Calu3 (cell line): ENCODE results near the gene ITGB1BP2. TPM values are rescaled to one million over a fixed set of nuclear protein-coding genes. Genes with fewer than 3 reads are reported as not detected.
"Not testable (repeated sequence)": the region's sequence is repeated elsewhere in the genome, so short reads cannot be mapped to it uniquely, and the experiment has no call there.

Experiments
- BruUV-seq: library from RNA; stranded (reverse); fragments of 400-500 nt; replicated peaks from 2 replicates; lab custom pipeline; 2021; lab: Mats Ljungman, UMichigan
- CTCF ChIA-PET: fragments of 300-600 bp; sonication (Branson Sonifier 250); formaldehyde crosslinking; loops from one replicate; lab custom pipeline; 2022; ENCODE audit warnings: antibody characterized with exemption; lab: Charles Lee
- DNase-seq: peaks from one replicate; pipeline ENCODE4 v3.0.0; 2022
- H3K27ac Mint-ChIP-seq: one replicate; pipeline ENCODE4 v1.8.0; 2022; ENCODE audit warnings: mixed read lengths; ENCODE audit not compliant: unreplicated experiment
- H3K27me3 Mint-ChIP-seq: one replicate; pipeline ENCODE4 v1.8.0; 2022; ENCODE audit warnings: mixed read lengths; ENCODE audit not compliant: unreplicated experiment
- H3K36me3 Mint-ChIP-seq: one replicate; pipeline ENCODE4 v1.8.0; 2022; ENCODE audit warnings: mild to moderate bottlenecking, moderate library complexity, mixed read lengths; ENCODE audit not compliant: insufficient read depth, unreplicated experiment
- H3K4me1 Mint-ChIP-seq: one replicate; pipeline ENCODE4 v1.8.0; 2022; ENCODE audit warnings: mild to moderate bottlenecking, low read depth, mixed read lengths; ENCODE audit not compliant: unreplicated experiment
- H3K4me3 Mint-ChIP-seq: one replicate; pipeline ENCODE4 v1.8.0; 2022; ENCODE audit warnings: mild to moderate bottlenecking, low read depth, moderate library complexity, mixed read lengths; ENCODE audit not compliant: unreplicated experiment
- H3K9me3 Mint-ChIP-seq: one replicate; pipeline ENCODE4 v1.8.0; 2022; ENCODE audit warnings: low read depth, mixed read lengths; ENCODE audit not compliant: unreplicated experiment
- intact Hi-C: fragments of 100-400 bp; cut with micrococcal nuclease; formaldehyde crosslinking; loops from one replicate; pipeline ENCODE4 v1.10.0; 2022; ENCODE audit not compliant: unreplicated experiment
- total RNA-seq: library from RNA; stranded (reverse); gene quantifications from 2 replicates; pipeline ENCODE4 v1.2.3, GENCODE V29; 2022
- TF ChIP-seq, protein P1 (sequence below): fragments of 200-600 bp; IDR thresholded peaks from one replicate; pipeline ENCODE4 v1.8.0; 2022; ENCODE audit warnings: antibody characterized with exemption; ENCODE audit not compliant: unreplicated experiment

The ITGB1BP2 gene
- total RNA-seq, 1 experiment from 2014 or later: 7.1 TPM

DNA sequence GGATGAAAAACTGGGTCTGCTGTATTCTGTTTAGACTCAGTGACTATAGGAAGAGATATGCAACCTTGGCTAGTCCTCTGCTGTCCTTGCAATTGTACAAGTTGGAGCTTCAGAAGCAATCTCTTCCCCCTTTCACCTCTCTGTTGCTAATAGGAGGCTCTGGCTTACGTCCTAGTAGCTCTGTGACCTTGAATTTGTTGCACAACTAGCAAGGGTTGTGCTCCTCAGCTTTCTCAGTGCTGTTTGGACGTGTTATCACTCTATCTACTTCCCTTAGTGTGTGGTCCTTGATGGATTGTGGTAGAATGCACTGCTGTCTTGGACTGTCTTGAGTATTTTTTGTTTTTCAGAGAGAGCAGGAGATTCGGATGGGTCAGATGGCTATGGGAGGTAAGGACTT is 3.4 kb upstream of the ITGB1BP2 start:
- no peak for DNase-seq
- Mint-ChIP-seq H3K9me3 (no peaks in the 10 kb centered on the region), H3K27ac (no peak overlapping the region), H3K4me1 (no peaks in the 10 kb centered on the region), H3K4me3 (no peak overlapping the region), H3K36me3 (peaks cover 89% of the 10 kb centered on the region), H3K27me3 (no peaks in the 10 kb centered on the region)
- intact Hi-C loops: no loop called here
- TF ChIP-seq, protein P1, sequence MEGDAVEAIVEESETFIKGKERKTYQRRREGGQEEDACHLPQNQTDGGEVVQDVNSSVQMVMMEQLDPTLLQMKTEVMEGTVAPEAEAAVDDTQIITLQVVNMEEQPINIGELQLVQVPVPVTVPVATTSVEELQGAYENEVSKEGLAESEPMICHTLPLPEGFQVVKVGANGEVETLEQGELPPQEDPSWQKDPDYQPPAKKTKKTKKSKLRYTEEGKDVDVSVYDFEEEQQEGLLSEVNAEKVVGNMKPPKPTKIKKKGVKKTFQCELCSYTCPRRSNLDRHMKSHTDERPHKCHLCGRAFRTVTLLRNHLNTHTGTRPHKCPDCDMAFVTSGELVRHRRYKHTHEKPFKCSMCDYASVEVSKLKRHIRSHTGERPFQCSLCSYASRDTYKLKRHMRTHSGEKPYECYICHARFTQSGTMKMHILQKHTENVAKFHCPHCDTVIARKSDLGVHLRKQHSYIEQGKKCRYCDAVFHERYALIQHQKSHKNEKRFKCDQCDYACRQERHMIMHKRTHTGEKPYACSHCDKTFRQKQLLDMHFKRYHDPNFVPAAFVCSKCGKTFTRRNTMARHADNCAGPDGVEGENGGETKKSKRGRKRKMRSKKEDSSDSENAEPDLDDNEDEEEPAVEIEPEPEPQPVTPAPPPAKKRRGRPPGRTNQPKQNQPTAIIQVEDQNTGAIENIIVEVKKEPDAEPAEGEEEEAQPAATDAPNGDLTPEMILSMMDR: no peak
- CTCF ChIA-PET: interaction anchor here (0.6 kb wide), 1 partner anchor 9 kb away, joined by 3 read pairs; no protein-coding TSS in a partner anchor
- no TSS peak for BruUV-seq

DNA sequence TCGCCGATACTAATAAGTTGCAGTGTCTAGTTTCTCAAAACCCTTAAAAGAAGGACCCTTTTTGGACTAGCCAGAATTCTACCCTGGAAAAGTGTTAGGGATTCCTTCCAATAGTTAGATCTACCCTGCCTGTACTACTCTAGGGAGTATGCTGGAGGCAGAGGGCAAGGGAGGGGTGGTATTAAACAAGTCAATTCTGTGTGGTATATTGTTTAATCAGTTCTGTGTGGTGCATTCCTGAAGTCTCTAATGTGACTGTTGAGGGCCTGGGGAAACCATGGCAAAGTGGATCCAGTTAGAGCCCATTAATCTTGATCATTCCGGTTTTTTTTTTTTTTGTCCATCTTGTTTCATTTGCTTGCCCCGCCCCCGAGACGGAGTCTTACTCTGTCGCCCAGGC is 1.5 kb upstream of the ITGB1BP2 start:
- H3K27me3 Mint-ChIP-seq, H3K9me3 Mint-ChIP-seq, intact Hi-C loops, H3K27ac Mint-ChIP-seq, DNase-seq, H3K4me1 Mint-ChIP-seq, H3K4me3 Mint-ChIP-seq, BruUV-seq, CTCF ChIA-PET: not testable (repeated sequence)
- H3K36me3 Mint-ChIP-seq: peaks cover 74% of the 10 kb centered on the region

DNA sequence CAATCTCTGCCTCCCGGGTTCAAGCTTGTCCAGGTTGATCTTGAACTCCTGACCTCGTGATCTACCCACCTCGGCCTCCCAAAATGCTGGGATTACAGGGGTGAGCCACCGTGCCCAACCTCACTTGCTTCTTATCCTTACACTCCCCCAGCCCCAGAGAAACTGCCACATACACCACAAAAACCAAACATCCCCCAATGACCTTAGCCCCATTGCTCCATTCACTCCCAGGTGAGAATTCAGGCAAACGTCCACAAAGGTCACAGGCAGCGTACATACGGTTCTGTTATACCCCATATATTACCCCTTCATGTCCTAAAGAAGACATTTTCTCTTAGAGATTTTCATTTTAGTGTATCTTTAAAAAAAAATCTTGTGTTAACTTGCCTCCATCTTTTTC is 1.1 kb upstream of the ITGB1BP2 start:
- H3K4me1 Mint-ChIP-seq, H3K27ac Mint-ChIP-seq, DNase-seq, H3K4me3 Mint-ChIP-seq, intact Hi-C loops, CTCF ChIA-PET, H3K27me3 Mint-ChIP-seq, H3K9me3 Mint-ChIP-seq: not testable (repeated sequence)
- BruUV-seq: TSS peak; percentile 90
- peaks cover 70% of the 10 kb centered on the region for H3K36me3 Mint-ChIP-seq

DNA sequence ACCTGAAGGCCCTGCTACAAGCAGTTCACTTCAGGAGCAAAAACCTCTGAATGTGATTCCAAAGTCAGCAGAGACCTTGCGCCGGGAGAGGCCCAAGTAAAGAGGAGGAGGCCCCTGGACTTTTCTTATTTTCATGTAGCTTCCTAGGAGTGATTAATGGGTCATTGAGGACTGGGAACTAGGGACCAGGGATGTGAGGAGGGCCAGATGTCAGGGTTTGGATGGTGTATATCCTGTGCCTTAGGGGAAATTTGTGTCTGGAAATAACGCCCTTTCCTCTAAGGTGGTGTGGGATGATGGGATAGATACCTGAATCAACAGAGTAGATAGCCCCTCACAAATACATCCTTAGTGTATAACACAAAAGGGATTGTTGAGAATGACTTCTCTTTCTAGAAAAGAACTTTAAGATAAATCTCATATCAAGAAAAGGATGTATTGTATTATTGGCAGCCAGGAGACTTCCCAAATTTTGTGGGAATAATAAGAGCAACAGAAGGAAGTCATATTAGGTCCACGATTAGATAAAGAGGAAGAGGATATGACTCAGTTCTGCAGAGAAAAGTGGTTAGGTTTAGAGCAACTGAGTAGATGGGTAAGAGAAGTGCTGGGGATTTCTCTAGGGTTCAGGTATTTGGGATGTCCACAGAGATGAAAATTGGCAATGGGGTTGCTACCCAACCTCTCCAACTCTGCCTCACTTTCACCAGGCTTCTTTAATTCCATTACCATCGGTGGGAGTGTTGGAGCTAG is 1.1 kb downstream of the ITGB1BP2 start:
- Mint-ChIP-seq H3K27me3 (no peaks in the 10 kb centered on the region), H3K27ac (no peak overlapping the region), H3K4me3 (no peak overlapping the region), H3K9me3 (no peaks in the 10 kb centered on the region), H3K36me3 (peaks cover 48% of the 10 kb centered on the region), H3K4me1 (no peaks in the 10 kb centered on the region)
- CTCF ChIA-PET: no interaction called here
- no TSS peak for BruUV-seq
- TF ChIP-seq, protein P1: no peak
- DNase-seq: no peak
- intact Hi-C loops: no loop called here

DNA sequence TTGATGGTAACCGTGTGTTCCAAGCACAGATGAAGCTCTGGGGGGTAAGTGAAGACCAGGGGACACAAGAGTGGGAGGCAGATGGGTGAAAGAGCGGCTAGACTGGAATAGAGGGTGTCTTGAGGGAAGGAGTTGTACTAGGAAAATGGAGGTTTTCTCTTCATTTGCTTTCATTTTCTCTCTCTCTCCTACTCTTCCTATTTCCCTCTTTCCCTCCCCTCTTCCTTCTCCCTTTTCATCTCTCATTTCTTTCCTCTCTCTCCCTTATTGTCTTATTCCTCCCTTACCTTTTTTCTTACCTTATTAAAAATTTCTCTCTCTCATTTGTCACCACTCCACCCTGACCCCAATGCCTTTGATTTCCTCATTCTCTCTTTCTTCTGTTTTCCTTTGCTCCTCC is 3.0 kb downstream of the ITGB1BP2 start:
- CTCF ChIA-PET: no interaction called here
- Mint-ChIP-seq H3K27me3 (no peaks in the 10 kb centered on the region), H3K4me3 (no peak overlapping the region), H3K9me3 (no peaks in the 10 kb centered on the region), H3K36me3 (peaks cover 32% of the 10 kb centered on the region), H3K27ac (no peak overlapping the region), H3K4me1 (no peaks in the 10 kb centered on the region)
- TF ChIP-seq, protein P1: no peak
- intact Hi-C loops: no loop called here
- DNase-seq: no peak
- BruUV-seq: no TSS peak
